BJ (cell line): Measurements from ENCODE around the gene RPL29. TPM values are rescaled to one million over a fixed set of nuclear protein-coding genes. Genes with fewer than 3 reads are reported as not detected.
A peak's percentile ranks its signal among the peaks of the same experiment; 100 is the strongest.

Experiments
- CTCF ChIA-PET: fragments of 350-600 bp; formaldehyde crosslinking; extraction: SDS; loops from one replicate; lab custom pipeline; 2021; ENCODE audit warnings: antibody characterized with exemption, inconsistent platforms; lab: Yijun Ruan, JAX
- POLR2A ChIA-PET: fragments of 300-600 bp; sonication (Branson Sonifier 250); formaldehyde crosslinking; extraction: SDS; loops from one replicate; lab custom pipeline; 2021; ENCODE audit warnings: antibody characterized with exemption; lab: Charles Lee
- DNase-seq: peaks from one replicate; pipeline ENCODE4 v3.0.0-alpha.2; 2011; ENCODE audit warnings: low read depth
- H3K27me3 ChIP-seq: 2 replicates; pipeline ENCODE4 v1.6.0; 2011; ENCODE audit warnings: low read length; ENCODE audit not compliant: control insufficient read depth, insufficient read depth
- H3K36me3 ChIP-seq: 2 replicates; pipeline ENCODE4 v1.5.1; 2011; ENCODE audit warnings: low read length; ENCODE audit not compliant: control insufficient read depth, insufficient read depth
- H3K4me3 ChIP-seq: 2 replicates; pipeline ENCODE4 v1.5.1; 2011; ENCODE audit warnings: low read depth, mild to moderate bottlenecking, control low read depth, low read length
- CTCF ChIP-seq: IDR thresholded peaks from 2 replicates; pipeline ENCODE4 v1.5.1; 2011; ENCODE audit warnings: low read depth, mild to moderate bottlenecking, control low read depth, inconsistent platforms, low read length, moderate library complexity; ENCODE audit not compliant: insufficient read depth
- polyA plus RNA-seq: library from polyadenylated mRNA; depleted of rRNA; stranded (reverse); fragments of >200 nt; gene quantifications from 2 replicates; pipeline ENCODE4 v1.2.3, GENCODE V29; 2011

Gene RPL29
- polyA plus RNA-seq, 1 experiment: 2,324 TPM

GRCh38 chr3:51969841-51970240 is 25.9 kb downstream of the RPL29 start:
- POLR2A ChIA-PET: no interaction called here
- Histone ChIP-seq H3K36me3 (no peaks in the 10 kb centered on the region; the same call in 1 of the 2 replicates), H3K27me3 (no peaks in the 10 kb centered on the region), H3K4me3 (no peak overlapping the region)
- TF ChIP-seq CTCF: no peak
- CTCF ChIA-PET: interaction anchor here (2.4 to 4.0 kb wide), 2 partner anchors 12 to 28 kb away, joined by 9 to 32 read pairs; partner anchors contain the start of genes ACY1, PARP3 and RRP9
- no peak for DNase-seq

- no peak overlapping the region for H3K4me3 ChIP-seq
- DNase-seq: no peak
- no peaks in the 10 kb centered on the region; the same call in 1 of the 2 replicates for H3K36me3 ChIP-seq
- no peak for TF ChIP-seq CTCF
- POLR2A ChIA-PET: no interaction called here
- H3K27me3 ChIP-seq: no peaks in the 10 kb centered on the region
- CTCF ChIA-PET: interaction anchor here (2.4 to 4.0 kb wide), 2 partner anchors 13 to 27 kb away, joined by 9 to 32 read pairs; partner anchors contain the start of genes ACY1, PARP3 and RRP9
Measured at GRCh38 chr3:51968883-51969678, 26.6 kb downstream of the RPL29 start.

DNA sequence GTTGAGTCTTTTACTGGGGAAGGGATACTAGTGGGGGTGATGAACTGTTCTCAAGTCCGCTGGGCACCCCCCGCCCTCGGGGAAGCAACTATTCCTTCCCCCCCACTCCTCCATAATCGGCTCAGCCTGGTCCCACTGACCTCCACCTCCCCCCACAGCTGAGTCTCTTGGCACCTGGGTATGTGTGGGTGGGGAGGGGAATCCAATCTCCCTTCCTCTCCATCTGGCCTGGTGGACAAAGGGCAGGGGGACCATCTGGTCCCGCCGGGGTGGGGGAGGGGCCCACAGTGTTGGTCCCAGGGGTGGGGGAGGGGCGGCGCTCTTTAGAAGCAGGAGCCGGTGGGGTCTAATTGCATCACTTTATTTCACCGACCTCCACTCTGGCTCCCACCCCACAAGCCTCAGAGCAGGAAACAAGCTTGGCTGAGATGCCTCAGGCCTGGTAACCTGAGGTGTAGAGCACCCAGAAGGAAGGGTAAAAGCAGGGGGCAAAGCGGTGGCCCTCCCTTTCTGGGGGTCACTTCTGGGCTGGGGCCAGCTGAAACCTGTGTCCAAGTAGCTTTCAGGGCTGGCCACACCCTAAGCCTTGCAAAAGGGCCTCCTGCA is 27.4 kb downstream of the RPL29 start:
- no peak for DNase-seq
- H3K4me3 ChIP-seq: peak overlapping the region; percentile 45
- H3K36me3 ChIP-seq: no peaks in the 10 kb centered on the region; the same call in 1 of the 2 replicates
- CTCF ChIA-PET: interaction anchor here (2.4 to 4.0 kb wide), 2 partner anchors 14 to 26 kb away, joined by 9 to 32 read pairs; partner anchors contain the start of genes ACY1, PARP3 and RRP9
- TF ChIP-seq CTCF: no peak
- no peaks in the 10 kb centered on the region for H3K27me3 ChIP-seq
- POLR2A ChIA-PET: no interaction called here

GRCh38 chr3:51967384-51968169 is 28.1 kb downstream of the RPL29 start, which contains the start of gene PCBP4:
PCBP4 (minus strand) TSS chr3:51967454; CDS start chr3:51961240, 6,214 bp downstream.
- DNase-seq: no peak
- Histone ChIP-seq H3K4me3 (peak within 1 kb of the TSS; percentile 45), H3K27me3 (no peaks in the 10 kb centered on the region), H3K36me3 (peaks cover 3% of the 10 kb centered on the region)
- CTCF ChIA-PET: interaction anchor here (2.4 to 4.0 kb wide), 2 partner anchors 15 to 26 kb away, joined by 9 to 32 read pairs; partner anchors contain the start of genes ACY1, PARP3 and RRP9
- POLR2A ChIA-PET: no interaction called here
- no peak for TF ChIP-seq CTCF
